GM10266 (cell line): Measurements from ENCODE around the gene EFHC2.
"Not testable (repeated sequence)": the region's sequence is repeated elsewhere in the genome, so short reads cannot be mapped to it uniquely, and the experiment has no call there.

Experiments used
- DNase-seq: peaks from one replicate; pipeline ENCODE4 v3.0.0; 2012; ENCODE audit errors: extremely low spot score
- CTCF ChIP-seq: IDR thresholded peaks from 2 replicates; pipeline ENCODE4 v1.5.1; 2012; ENCODE audit warnings: mild to moderate bottlenecking, low read depth; ENCODE audit not compliant: control insufficient read depth, insufficient read depth; ENCODE audit errors: missing control alignments

EFHC2 gene

GRCh38 chrX:44274096-44274495 is 69.4 kb downstream of the EFHC2 start:
- TF ChIP-seq CTCF = no peak
- no peak for DNase-seq

- DNase-seq = no peak
- no peak for TF ChIP-seq CTCF
Observed at GRCh38 chrX:44267861-44268260, 75.6 kb downstream of the EFHC2 start.

- no peak for TF ChIP-seq CTCF
Observed at GRCh38 chrX:44267116-44267515, 76.4 kb downstream of the EFHC2 start.

GRCh38 chrX:44265559-44265958 is 77.9 kb downstream of the EFHC2 start:
- DNase-seq = no peak
- TF ChIP-seq CTCF = no peak

More at GRCh38 chrX:44267116-44267515, 76.4 kb downstream of the EFHC2 start:
- no peak for DNase-seq

- no peak for TF ChIP-seq CTCF
- DNase-seq = no peak
Observed at GRCh38 chrX:44264936-44265335, 78.5 kb downstream of the EFHC2 start.

GRCh38 chrX:44261286-44261685 is 82.2 kb downstream of the EFHC2 start:
- no peak for DNase-seq
- no peak for TF ChIP-seq CTCF

- no peak for TF ChIP-seq CTCF
Observed at GRCh38 chrX:44260609-44261008, 82.9 kb downstream of the EFHC2 start.

GRCh38 chrX:44255742-44256141 is 87.7 kb downstream of the EFHC2 start:
- not testable (repeated sequence) for DNase-seq

More at GRCh38 chrX:44260609-44261008, 82.9 kb downstream of the EFHC2 start:
- no peak for DNase-seq
